ENCODE data around the gene MLX. TPM values are rescaled to one million over a fixed set of nuclear protein-coding genes. Genes with fewer than 3 reads are reported as not detected.

Gene MLX
- total RNA-seq, 1 donor from 2014 or later: 33.2 TPM

DNA sequence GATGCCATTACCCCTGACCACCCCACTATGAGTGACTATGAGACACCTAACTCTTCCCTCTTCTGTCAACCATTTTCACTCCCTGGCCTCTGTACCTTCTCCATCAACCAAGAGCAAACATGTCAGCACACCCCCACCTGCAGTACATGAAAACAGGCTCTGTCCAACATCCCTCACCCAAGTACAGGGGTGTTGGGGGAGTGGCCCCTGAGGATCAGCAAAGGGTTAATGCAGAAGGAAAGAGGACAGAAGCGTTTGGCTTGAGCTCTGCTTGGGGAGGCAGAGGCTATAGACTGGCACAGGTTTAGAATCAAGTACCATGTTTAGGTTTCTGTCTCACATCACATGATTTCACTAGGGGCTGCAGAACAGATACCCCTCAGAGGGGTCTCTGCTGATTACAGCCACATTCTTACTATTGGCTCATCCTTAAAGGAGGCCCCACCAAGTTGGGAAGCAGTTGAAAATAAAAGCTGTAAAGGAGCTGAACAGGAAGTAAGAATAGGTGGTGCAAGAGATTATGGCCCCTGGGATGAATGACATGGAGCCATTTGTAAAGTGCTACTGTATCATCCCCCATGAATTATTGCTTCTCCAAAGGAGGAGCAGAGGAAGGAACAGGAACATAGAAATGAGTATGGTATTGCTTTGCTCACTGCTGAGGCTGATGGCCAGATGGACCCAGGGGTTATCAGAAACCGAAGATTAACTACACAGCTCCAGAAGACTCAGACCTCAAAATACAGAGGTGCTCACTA, 13.1 kb downstream of the MLX start:
- no peak for TF ChIP-seq CTCF (IDR thresholded peaks at IDR 0.05; ENCODE audit: insufficient read depth, low read length, severe bottlenecking)
- Histone ChIP-seq H3K4me3 (ENCODE audit: low read depth, low read length) (no peak overlapping the region), H3K27me3 (ENCODE audit: control insufficient read depth, insufficient read depth, low read length) (no peaks in the 10 kb centered on the region), H3K36me3 (ENCODE audit: control insufficient read depth, insufficient read depth, low read length) (peaks cover 16% of the 10 kb centered on the region)
- DNase-seq (ENCODE audit: low read depth): no peak
- FAIRE-seq: no peak

GRCh38 chr17:42581744-42582270, 14.9 kb downstream of the MLX start:
- Histone ChIP-seq H3K4me3 (ENCODE audit: low read depth, low read length) (no peak overlapping the region), H3K36me3 (ENCODE audit: control insufficient read depth, insufficient read depth, low read length) (peaks cover 18% of the 10 kb centered on the region), H3K27me3 (ENCODE audit: control insufficient read depth, insufficient read depth, low read length) (no peaks in the 10 kb centered on the region)
- no peak for DNase-seq (ENCODE audit: low read depth)
- FAIRE-seq: no peak
- TF ChIP-seq CTCF (IDR thresholded peaks at IDR 0.05; ENCODE audit: insufficient read depth, low read length, severe bottlenecking): no peak

- DNase-seq (ENCODE audit: low read depth): no peak
- no peak for TF ChIP-seq CTCF (IDR thresholded peaks at IDR 0.05; ENCODE audit: insufficient read depth, low read length, severe bottlenecking)
- FAIRE-seq: no peak
- peaks cover 15% of the 10 kb centered on the region for H3K36me3 ChIP-seq (ENCODE audit: control insufficient read depth, insufficient read depth, low read length)
- H3K4me3 ChIP-seq (ENCODE audit: low read depth, low read length): no peak overlapping the region
- H3K27me3 ChIP-seq (ENCODE audit: control insufficient read depth, insufficient read depth, low read length): no peaks in the 10 kb centered on the region
Observed at GRCh38 chr17:42584880-42585279, 18.0 kb downstream of the MLX start.

GRCh38 chr17:42585353-42585752, 18.5 kb downstream of the MLX start:
- DNase-seq (ENCODE audit: low read depth) (no peak), FAIRE-seq (no peak)
- no peak for TF ChIP-seq CTCF (IDR thresholded peaks at IDR 0.05; ENCODE audit: insufficient read depth, low read length, severe bottlenecking)
- H3K27me3 ChIP-seq (ENCODE audit: control insufficient read depth, insufficient read depth, low read length): no peaks in the 10 kb centered on the region
- H3K36me3 ChIP-seq (ENCODE audit: control insufficient read depth, insufficient read depth, low read length): peaks cover 15% of the 10 kb centered on the region
- no peak overlapping the region for H3K4me3 ChIP-seq (ENCODE audit: low read depth, low read length)

- H3K4me3 ChIP-seq (ENCODE audit: low read depth, low read length): no peak overlapping the region
- DNase-seq (ENCODE audit: low read depth): peak; percentile 98
- H3K27me3 ChIP-seq (ENCODE audit: control insufficient read depth, insufficient read depth, low read length): no peaks in the 10 kb centered on the region
- peaks cover 18% of the 10 kb centered on the region for H3K36me3 ChIP-seq (ENCODE audit: control insufficient read depth, insufficient read depth, low read length)
- TF ChIP-seq CTCF (IDR thresholded peaks at IDR 0.05; ENCODE audit: insufficient read depth, low read length, severe bottlenecking): no peak
- FAIRE-seq: peak; percentile 89
Observed at GRCh38 chr17:42586514-42587230, 19.8 kb downstream of the MLX start.
